Measurements from ENCODE around the gene FBLN1.

The FBLN1 gene

GRCh38 chr22:45650721-45651120 is 148.0 kb downstream of the FBLN1 start:
- no peaks in the 10 kb centered on the region for H3K27me3 ChIP-seq (ENCODE audit: control insufficient read depth, insufficient read depth, low read length)
- no peak overlapping the region for H3K27ac ChIP-seq
- no peak overlapping the region for H3K4me2 ChIP-seq (ENCODE audit: low read length)
- H3K4me1 ChIP-seq: no peaks in the 10 kb centered on the region
- no peak overlapping the region for H3K4me3 ChIP-seq (ENCODE audit: low read depth, low read length)
- no peaks in the 10 kb centered on the region for H3K79me2 ChIP-seq
- no peak for TF ChIP-seq CTCF (IDR thresholded peaks at IDR 0.05)
- H2AFZ ChIP-seq: no peak overlapping the region
- H3K9ac ChIP-seq: no peak overlapping the region
- no peaks in the 10 kb centered on the region for H3K9me3 ChIP-seq (ENCODE audit: control insufficient read depth, low read length)
- no peaks in the 10 kb centered on the region for H3K36me3 ChIP-seq (ENCODE audit: control insufficient read depth, insufficient read depth, low read length)
